ENCODE measurements around the gene LIN7B. TPM values are rescaled to one million over a fixed set of nuclear protein-coding genes. Genes with fewer than 3 reads are reported as not detected.
"Not testable (repeated sequence)": the region's sequence is repeated elsewhere in the genome, so short reads cannot be mapped to it uniquely, and the experiment has no call there.

LIN7B gene
- total RNA-seq, 4 donors from 2014 or later: 15.7 to 24.9 (median 19.6) TPM

DNA sequence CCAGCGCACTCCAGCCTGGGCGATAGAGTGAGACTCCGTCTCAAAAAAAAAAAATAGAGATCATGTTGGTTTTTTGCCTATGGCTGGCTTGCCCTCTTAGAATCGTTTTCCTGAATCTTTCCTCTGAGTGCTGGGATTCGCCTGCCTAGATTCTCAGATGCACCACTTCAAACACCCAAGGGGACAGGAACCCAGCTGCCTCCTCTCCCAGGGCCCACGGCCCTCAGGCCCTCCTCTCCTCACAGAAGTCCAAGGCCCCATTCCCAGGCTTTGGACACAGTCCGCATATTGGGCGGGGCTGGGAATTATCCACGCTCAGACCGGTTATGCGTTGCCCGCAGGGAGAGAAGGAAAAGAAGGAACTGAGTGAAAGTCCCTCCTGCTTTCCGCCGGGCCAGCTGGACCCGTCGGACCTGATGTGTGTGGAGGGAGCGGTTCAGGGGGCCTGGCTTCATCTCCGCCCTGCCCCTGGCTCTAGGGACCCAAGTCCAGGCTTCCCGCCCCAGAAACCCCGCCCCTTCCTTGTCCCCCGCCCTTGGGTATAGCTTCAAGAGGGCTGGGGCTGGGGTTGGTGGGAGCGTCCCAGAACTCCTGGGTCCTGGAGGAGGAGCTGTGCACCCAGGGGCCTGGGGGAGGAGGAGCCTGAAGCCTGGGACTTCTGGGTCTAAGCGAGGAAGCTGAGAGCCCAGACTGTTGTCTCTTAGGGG is 11.0 kb downstream of the LIN7B start:
- Histone ChIP-seq H3K9me3 (no peaks in the 10 kb centered on the region), H3K36me3 (no peaks in the 10 kb centered on the region), H3K27ac (no peak overlapping the region), H3K4me1 (peaks cover 0 to 20% (median 12%) of the 10 kb centered on the region in 4 donors), H3K4me3 (no peak overlapping the region), H3K27me3 (peaks cover 0 to 14% of the 10 kb centered on the region in 2 donors)
- TF ChIP-seq, protein P1, sequence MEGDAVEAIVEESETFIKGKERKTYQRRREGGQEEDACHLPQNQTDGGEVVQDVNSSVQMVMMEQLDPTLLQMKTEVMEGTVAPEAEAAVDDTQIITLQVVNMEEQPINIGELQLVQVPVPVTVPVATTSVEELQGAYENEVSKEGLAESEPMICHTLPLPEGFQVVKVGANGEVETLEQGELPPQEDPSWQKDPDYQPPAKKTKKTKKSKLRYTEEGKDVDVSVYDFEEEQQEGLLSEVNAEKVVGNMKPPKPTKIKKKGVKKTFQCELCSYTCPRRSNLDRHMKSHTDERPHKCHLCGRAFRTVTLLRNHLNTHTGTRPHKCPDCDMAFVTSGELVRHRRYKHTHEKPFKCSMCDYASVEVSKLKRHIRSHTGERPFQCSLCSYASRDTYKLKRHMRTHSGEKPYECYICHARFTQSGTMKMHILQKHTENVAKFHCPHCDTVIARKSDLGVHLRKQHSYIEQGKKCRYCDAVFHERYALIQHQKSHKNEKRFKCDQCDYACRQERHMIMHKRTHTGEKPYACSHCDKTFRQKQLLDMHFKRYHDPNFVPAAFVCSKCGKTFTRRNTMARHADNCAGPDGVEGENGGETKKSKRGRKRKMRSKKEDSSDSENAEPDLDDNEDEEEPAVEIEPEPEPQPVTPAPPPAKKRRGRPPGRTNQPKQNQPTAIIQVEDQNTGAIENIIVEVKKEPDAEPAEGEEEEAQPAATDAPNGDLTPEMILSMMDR (IDR thresholded peaks at IDR 0.05): no peak
- no peak for TF ChIP-seq POLR2A (IDR thresholded peaks at IDR 0.05)
- TF ChIP-seq EP300 (IDR thresholded peaks at IDR 0.05): no peak
- DNase-seq (ENCODE audit: low spot score in 2 of 2): no peak
- WGBS, 2 donors: 22 to 27% methylated on average over 21 to 22 of the region's 23 CpGs

DNA sequence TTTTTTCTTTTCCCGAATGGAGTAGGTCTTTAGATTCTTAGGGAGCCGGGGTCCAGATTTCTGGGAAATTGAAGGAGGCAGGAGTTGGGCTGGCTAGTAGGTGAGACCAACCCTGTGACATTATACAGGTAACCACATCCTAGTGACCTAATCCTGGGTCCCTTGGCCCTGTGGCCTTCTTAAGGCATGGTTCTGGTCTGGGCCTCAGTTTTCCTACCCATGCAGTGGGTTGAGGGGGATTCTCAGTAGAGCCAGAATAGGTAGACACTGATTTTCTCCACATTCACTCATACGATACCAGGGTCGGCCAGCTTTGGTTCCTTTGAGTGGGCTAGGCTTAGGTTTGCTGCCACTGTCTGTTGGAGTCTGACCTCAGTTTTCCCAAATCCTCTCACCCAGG is 12.4 kb downstream of the LIN7B start:
- TF ChIP-seq EP300 (IDR thresholded peaks at IDR 0.05) (no peak), POLR2A (IDR thresholded peaks at IDR 0.05) (no peak)
- WGBS, 2 donors: 80 to 93% methylated on average over 4 of the region's 4 CpGs
- no peak for DNase-seq (ENCODE audit: low spot score in 2 of 2)
- peaks cover 0 to 14% of the 10 kb centered on the region in 2 donors for H3K27me3 ChIP-seq
- H3K27ac ChIP-seq: no peak overlapping the region
- no peaks in the 10 kb centered on the region for H3K9me3 ChIP-seq
- H3K4me3 ChIP-seq: no peak overlapping the region
- no peaks in the 10 kb centered on the region for H3K36me3 ChIP-seq
- H3K4me1 ChIP-seq: peaks cover 0 to 18% (median 10%) of the 10 kb centered on the region in 4 donors

- peaks cover 0 to 14% of the 10 kb centered on the region in 2 donors for H3K27me3 ChIP-seq
- 96% methylated on average over 12 of the region's 12 CpGs for WGBS, 2 donors
- H3K9me3 ChIP-seq; H3K36me3 ChIP-seq; H3K4me3 ChIP-seq; H3K27ac ChIP-seq; DNase-seq (ENCODE audit: low spot score in 2 of 2): not testable (repeated sequence)
- H3K4me1 ChIP-seq: peaks cover 0 to 18% (median 10%) of the 10 kb centered on the region in 4 donors
These were observed 13.1 kb downstream of the LIN7B start for GRCh38 chr19:49127225-49127624.

GRCh38 chr19:49127674-49128544 is 13.7 kb downstream of the LIN7B start:
- TF ChIP-seq, protein P1 (IDR thresholded peaks at IDR 0.05): peak in 3 of 5 experiments; percentile 13 to 44 (median 29)
- no peak for TF ChIP-seq POLR2A (IDR thresholded peaks at IDR 0.05)
- TF ChIP-seq EP300 (IDR thresholded peaks at IDR 0.05): peak in 1 of 2 donors; percentile 45
- DNase-seq (ENCODE audit: low spot score in 2 of 2): peak; percentile 87 to 91
- WGBS, 2 donors: 5 to 6% methylated on average over 42 to 45 of the region's 63 CpGs
- Histone ChIP-seq H3K27me3 (peaks cover 0 to 15% of the 10 kb centered on the region in 2 donors), H3K4me1 (peaks cover 0 to 19% (median 10%) of the 10 kb centered on the region in 4 donors), H3K27ac (peak overlapping the region in 3 of 4 donors; percentile 53 to 73 (median 62)), H3K9me3 (no peaks in the 10 kb centered on the region), H3K36me3 (no peaks in the 10 kb centered on the region), H3K4me3 (peak overlapping the region in 3 of 4 donors; percentile 6 to 46 (median 43))

DNA sequence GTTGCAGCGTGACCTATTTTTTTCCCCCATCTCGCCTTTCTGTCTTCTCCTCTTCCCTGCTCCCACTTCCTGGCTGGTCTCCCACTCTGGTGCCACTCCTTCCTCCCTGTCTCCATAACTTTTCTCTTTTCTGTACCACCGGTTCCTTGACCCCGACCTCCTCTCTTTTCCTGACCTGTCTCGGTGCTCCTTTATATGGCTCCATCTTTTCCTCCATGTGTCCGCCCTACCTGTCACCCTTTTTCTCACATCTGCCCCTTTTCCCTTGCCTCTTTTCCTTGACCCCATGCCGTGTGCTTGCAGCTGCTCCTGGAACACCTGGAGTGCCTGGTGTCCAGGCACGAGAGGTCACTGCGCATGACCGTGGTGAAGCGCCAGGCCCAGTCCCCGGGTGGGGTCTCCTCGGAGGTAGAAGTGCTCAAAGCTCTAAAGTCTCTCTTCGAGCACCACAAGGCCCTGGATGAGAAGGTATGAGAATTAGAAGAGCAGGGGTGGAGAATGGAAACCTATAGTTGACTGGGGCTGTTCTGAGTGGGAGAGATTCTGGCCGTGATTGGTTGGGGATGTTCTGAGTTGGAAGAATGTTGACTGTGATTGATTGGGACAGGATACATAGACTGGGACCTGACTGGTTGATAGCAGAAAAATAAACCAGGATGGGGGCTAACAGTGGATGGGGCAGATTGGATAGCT is 14.5 kb downstream of the LIN7B start:
- Histone ChIP-seq H3K27me3 (peaks cover 0 to 21% of the 10 kb centered on the region in 2 donors), H3K4me1 (peaks cover 0 to 27% (median 13%) of the 10 kb centered on the region in 4 donors), H3K27ac (no peak overlapping the region), H3K4me3 (peak overlapping the region in 3 of 4 donors; percentile 6 to 43 (median 26)), H3K36me3 (no peaks in the 10 kb centered on the region), H3K9me3 (no peaks in the 10 kb centered on the region)
- no peak for DNase-seq (ENCODE audit: low spot score in 2 of 2)
- 65% methylated on average over 15 of the region's 15 CpGs for WGBS, 2 donors
- TF ChIP-seq EP300 (IDR thresholded peaks at IDR 0.05): no peak
- TF ChIP-seq, protein P1 (IDR thresholded peaks at IDR 0.05): no peak
- TF ChIP-seq POLR2A (IDR thresholded peaks at IDR 0.05): no peak

Data from tibial nerve (tissue), 4 donors.